Measurements from ENCODE around the gene TTF1. TPM values are rescaled to one million over a fixed set of nuclear protein-coding genes. Genes with fewer than 3 reads are reported as not detected.

Gene TTF1
- total RNA-seq, 4 donors from 2014 or later: 9.3 to 12.2 (median 10.7) TPM

GRCh38 chr9:132356324-132356924, 50.2 kb downstream of the TTF1 start:
- 91% methylated on average over 26 of the region's 26 CpGs for WGBS, 2 donors
- TF ChIP-seq POLR2A (IDR thresholded peaks at IDR 0.05) (no peak), CTCF (IDR thresholded peaks at IDR 0.05) (no peak)
- H3K4me3 ChIP-seq (ENCODE audit: low read depth, poor library complexity, severe bottlenecking): no peak overlapping the region
- DNase-seq (ENCODE audit: low spot score in 2 of 2): no peak
- intact Hi-C loops (cut with DNase I; ENCODE audit: low total_unique reads): no loop called here

GRCh38 chr9:132354637-132355355, 51.8 kb downstream of the TTF1 start, which contains the start of gene SETX:
Gene SETX, minus strand, starts transcription at chr9:132354986. Its CDS starts 5,558 bp downstream, at chr9:132349428.
- H3K4me3 ChIP-seq (ENCODE audit: low read depth, poor library complexity, severe bottlenecking): peak within 1 kb of the TSS; percentile 89
- DNase-seq (ENCODE audit: low spot score in 2 of 2): peak; percentile 94 to 99
- intact Hi-C loops (cut with DNase I; ENCODE audit: low total_unique reads): no loop called here
- WGBS, 2 donors: 0% methylated on average over 30 to 47 of the region's 82 CpGs
- TF ChIP-seq POLR2A (IDR thresholded peaks at IDR 0.05) (peak in 1 of 2 donors; percentile 58), CTCF (IDR thresholded peaks at IDR 0.05) (no peak)

- no peak overlapping the region for H3K4me3 ChIP-seq (ENCODE audit: low read depth, poor library complexity, severe bottlenecking)
- TF ChIP-seq CTCF (IDR thresholded peaks at IDR 0.05) (no peak), POLR2A (IDR thresholded peaks at IDR 0.05) (no peak)
- DNase-seq (ENCODE audit: low spot score in 2 of 2): no peak
- WGBS, 2 donors: 50 to 58% methylated on average over 3 of the region's 3 CpGs
- intact Hi-C loops (cut with DNase I; ENCODE audit: low total_unique reads): no loop called here
Observed at GRCh38 chr9:132351404-132352045, 55.1 kb downstream of the TTF1 start.

- intact Hi-C loops (cut with DNase I; ENCODE audit: low total_unique reads): no loop called here
- no peak for DNase-seq (ENCODE audit: low spot score in 2 of 2)
- TF ChIP-seq CTCF (IDR thresholded peaks at IDR 0.05) (no peak), POLR2A (IDR thresholded peaks at IDR 0.05) (no peak)
- H3K4me3 ChIP-seq (ENCODE audit: low read depth, poor library complexity, severe bottlenecking): no peak overlapping the region
- WGBS, 2 donors: 49 to 50% methylated on average over 6 of the region's 6 CpGs
Observed at GRCh38 chr9:132350861-132351315, 55.8 kb downstream of the TTF1 start.

- TF ChIP-seq POLR2A (IDR thresholded peaks at IDR 0.05) (no peak), CTCF (IDR thresholded peaks at IDR 0.05) (no peak)
- WGBS, 2 donors: 52 to 58% methylated on average over 5 of the region's 5 CpGs
- no peak for DNase-seq (ENCODE audit: low spot score in 2 of 2)
- intact Hi-C loops (cut with DNase I; ENCODE audit: low total_unique reads): no loop called here
- H3K4me3 ChIP-seq (ENCODE audit: low read depth, poor library complexity, severe bottlenecking): no peak overlapping the region
Observed at GRCh38 chr9:132348676-132349075, 58.0 kb downstream of the TTF1 start.

All from lower leg skin (tissue), 4 donors.